ENCODE measurements around the gene LSM7. TPM values are rescaled to one million over a fixed set of nuclear protein-coding genes. Genes with fewer than 3 reads are reported as not detected.

LSM7 gene
- total and polyA plus RNA-seq, 8 donors: 59.3 to 104 (median 96.0) TPM

GRCh38 chr19:2375353-2376121 lies 47.2 kb upstream of the LSM7 start:
- DNase-seq: no peak
- ATAC-seq: no peak
- no peak for TF ChIP-seq CTCF (IDR thresholded peaks at IDR 0.05)
- Histone ChIP-seq H3K27me3 (peaks cover 0 to 24% of the 10 kb centered on the region in 2 donors), H3K36me3 (no peaks in the 10 kb centered on the region), H3K4me3 (no peak overlapping the region), H3K27ac (no peak overlapping the region), H3K9me3 (peaks cover 0 to 15% of the 10 kb centered on the region in 2 donors), H3K4me1 (no peaks in the 10 kb centered on the region)
- intact Hi-C loops (cut with DNase I): no loop called here

- no peaks in the 10 kb centered on the region for H3K4me1 ChIP-seq
- ATAC-seq (no peak), DNase-seq (no peak)
- H3K36me3 ChIP-seq: no peaks in the 10 kb centered on the region
- intact Hi-C loops (cut with DNase I): no loop called here
- TF ChIP-seq CTCF (IDR thresholded peaks at IDR 0.05): no peak
- H3K27ac ChIP-seq: no peak overlapping the region
- peaks cover 0 to 13% of the 10 kb centered on the region in 2 donors for H3K9me3 ChIP-seq
- H3K4me3 ChIP-seq: no peak overlapping the region
- peaks cover 0 to 27% of the 10 kb centered on the region in 2 donors for H3K27me3 ChIP-seq
Measured at GRCh38 chr19:2374808-2375207, 46.4 kb upstream of the LSM7 start.

GRCh38 chr19:2372076-2372612 lies 43.8 kb upstream of the LSM7 start:
- intact Hi-C loops (cut with DNase I): no loop called here
- no peak for ATAC-seq
- H3K27me3 ChIP-seq: peaks cover 0 to 32% of the 10 kb centered on the region in 2 donors
- no peak for TF ChIP-seq CTCF (IDR thresholded peaks at IDR 0.05)
- no peaks in the 10 kb centered on the region for H3K36me3 ChIP-seq
- H3K4me1 ChIP-seq: no peaks in the 10 kb centered on the region
- H3K27ac ChIP-seq: no peak overlapping the region
- peaks cover 0 to 5% of the 10 kb centered on the region in 2 donors for H3K9me3 ChIP-seq
- DNase-seq: no peak
- H3K4me3 ChIP-seq: no peak overlapping the region

GRCh38 chr19:2371656-2372055 lies 43.3 kb upstream of the LSM7 start:
- intact Hi-C loops (cut with DNase I): no loop called here
- ATAC-seq: no peak

More at GRCh38 chr19:2371656-2372055, 43.3 kb upstream of the LSM7 start:
- peak in 1 of 4 donors; percentile 43 for DNase-seq
- Histone ChIP-seq H3K36me3 (no peaks in the 10 kb centered on the region), H3K27me3 (peaks cover 0 to 32% of the 10 kb centered on the region in 2 donors), H3K4me3 (no peak overlapping the region), H3K4me1 (no peaks in the 10 kb centered on the region), H3K9me3 (peaks cover 0 to 5% of the 10 kb centered on the region in 2 donors), H3K27ac (no peak overlapping the region)
- no peak for TF ChIP-seq CTCF (IDR thresholded peaks at IDR 0.05)

Measured in left lung (tissue), 10 donors.